ENCODE data around the gene HOXB8. TPM values are rescaled to one million over a fixed set of nuclear protein-coding genes. Genes with fewer than 3 reads are reported as not detected.

Gene HOXB8
- total RNA-seq, 1 experiment from 2014 or later = 45.9 TPM

GRCh38 chr17:48639136-48639535 is 24.0 kb upstream of the HOXB8 start:
- in situ Hi-C loops (cut with HindIII; ENCODE audit: low pct_unique_long_range_greater_than_20kb, low sequenced_read_pairs) (no loop called here), intact Hi-C loops (cut with micrococcal nuclease; ENCODE audit: unreplicated experiment) (no loop called here)
- no peak overlapping the region for H3K4me3 ChIP-seq (ENCODE audit: low read depth in 2 of 2, low read length in 2 of 2)
- DNase-seq (ENCODE audit: low read depth, low spot score) (no peak), ATAC-seq (peak; percentile 19; the same call in 1 of the 2 replicates)
- no peaks in the 10 kb centered on the region for H3K9me3 ChIP-seq (ENCODE audit: control insufficient read depth, insufficient read depth, low read depth, low read length)
- ChIA-PET POLR2A (no interaction called here), CTCF (no interaction called here)
- no peaks in the 10 kb centered on the region for H3K27me3 ChIP-seq (ENCODE audit: control insufficient read depth, insufficient read depth, low read length)
- H3K27ac ChIP-seq (ENCODE audit: low read length) = peak overlapping the region; percentile 4; the same call in 1 of the 2 replicates
- H3K4me1 ChIP-seq (ENCODE audit: control insufficient read depth, insufficient read depth, low read length) = peaks cover 39% of the 10 kb centered on the region
- BruUV-seq (replicated peaks) = no TSS peak
- H3K36me3 ChIP-seq (ENCODE audit: control insufficient read depth, insufficient read depth, low read length) = peaks cover 9% of the 10 kb centered on the region; the same call in 1 of the 2 replicates
- no peak for TF ChIP-seq TCF7L2 (IDR thresholded peaks at IDR 0.05; ENCODE audit: low read depth, low read length)
- TF ChIP-seq CTCF (IDR thresholded peaks at IDR 0.05) = no peak
- no peak for TF ChIP-seq POLR2AphosphoS5 (IDR thresholded peaks at IDR 0.05; ENCODE audit: low read depth, low read length)
- no peak for TF ChIP-seq SIN3A (IDR thresholded peaks at IDR 0.05; ENCODE audit: borderline replicate concordance, insufficient read depth, low read depth, low read length)
- no peak for TF ChIP-seq REST (IDR thresholded peaks at IDR 0.05; ENCODE audit: insufficient read depth in 1 of 2, low read depth in 2 of 2, low read length in 1 of 2)

GRCh38 chr17:48637323-48638260 is 22.5 kb upstream of the HOXB8 start:
- BruUV-seq (replicated peaks) = no TSS peak
- ATAC-seq (0 out of 2 replicates have a peak, but pooled peaks have one; percentile 5), DNase-seq (ENCODE audit: low read depth, low spot score) (no peak)
- TF ChIP-seq TCF7L2 (IDR thresholded peaks at IDR 0.05; ENCODE audit: low read depth, low read length) (no peak), SIN3A (IDR thresholded peaks at IDR 0.05; ENCODE audit: borderline replicate concordance, insufficient read depth, low read depth, low read length) (no peak), POLR2AphosphoS5 (IDR thresholded peaks at IDR 0.05; ENCODE audit: low read depth, low read length) (no peak), REST (IDR thresholded peaks at IDR 0.05; ENCODE audit: insufficient read depth in 1 of 2, low read depth in 2 of 2, low read length in 1 of 2) (no peak), CTCF (IDR thresholded peaks at IDR 0.05) (no peak)
- POLR2A ChIA-PET = interaction anchor here (1.5 kb wide), 1 partner anchor 11 kb away, joined by 27 read pairs; the partner anchor contains the start of gene HOXB9
- Histone ChIP-seq H3K36me3 (ENCODE audit: control insufficient read depth, insufficient read depth, low read length) (peaks cover 9% of the 10 kb centered on the region; the same call in 1 of the 2 replicates), H3K27me3 (ENCODE audit: control insufficient read depth, insufficient read depth, low read length) (no peaks in the 10 kb centered on the region), H3K4me1 (ENCODE audit: control insufficient read depth, insufficient read depth, low read length) (peaks cover 31% of the 10 kb centered on the region), H3K27ac (ENCODE audit: low read length) (no peak overlapping the region; the same call in 1 of the 2 replicates), H3K4me3 (ENCODE audit: low read depth in 2 of 2, low read length in 2 of 2) (no peak overlapping the region), H3K9me3 (ENCODE audit: control insufficient read depth, insufficient read depth, low read depth, low read length) (no peaks in the 10 kb centered on the region)
- intact Hi-C loops (cut with micrococcal nuclease; ENCODE audit: unreplicated experiment) = no loop called here
- in situ Hi-C loops (cut with HindIII; ENCODE audit: low pct_unique_long_range_greater_than_20kb, low sequenced_read_pairs) = no loop called here
- CTCF ChIA-PET = interaction anchor here (0.5 to 1.4 kb wide), 4 partner anchors 14 to 255 kb away, joined by 3 to 5 read pairs (median 4); partner anchors contain the start of gene ATP5MC1
